ENCODE data around the gene PCDHGA10. TPM values are rescaled to one million over a fixed set of nuclear protein-coding genes. Genes with fewer than 3 reads are reported as not detected.
"Not testable (repeated sequence)": the region's sequence is repeated elsewhere in the genome, so short reads cannot be mapped to it uniquely, and the experiment has no call there.

The PCDHGA10 gene
- total RNA-seq, 1 donor from 2014 or later, result 6.2 TPM

- no peak for TF ChIP-seq CTCF (IDR thresholded peaks at IDR 0.05)
- Histone ChIP-seq H3K4me3 (peak overlapping the region; percentile 15), H3K27ac (no peak overlapping the region), H3K27me3 (no peaks in the 10 kb centered on the region), H3K36me3 (no peaks in the 10 kb centered on the region), H3K4me1 (no peaks in the 10 kb centered on the region), H3K9me3 (peaks cover 32% of the 10 kb centered on the region)
- ATAC-seq, result peak; percentile 21
- DNase-seq, result no peak
- intact Hi-C loops (cut with DNase I), result no loop called here
Observed at GRCh38 chr5:141431286-141431685, 18.5 kb downstream of the PCDHGA10 start.

GRCh38 chr5:141432308-141432707 lies 19.5 kb downstream of the PCDHGA10 start:
- H3K9me3 ChIP-seq, result peaks cover 23% of the 10 kb centered on the region
- H3K36me3 ChIP-seq; H3K4me3 ChIP-seq; ATAC-seq; DNase-seq; intact Hi-C loops (cut with DNase I); H3K27me3 ChIP-seq; H3K27ac ChIP-seq; H3K4me1 ChIP-seq: not testable (repeated sequence)

GRCh38 chr5:141432726-141433125 lies 19.9 kb downstream of the PCDHGA10 start:
- ATAC-seq; H3K4me1 ChIP-seq; H3K36me3 ChIP-seq; DNase-seq; H3K27me3 ChIP-seq; H3K4me3 ChIP-seq; intact Hi-C loops (cut with DNase I); H3K27ac ChIP-seq: not testable (repeated sequence)
- H3K9me3 ChIP-seq, result peaks cover 22% of the 10 kb centered on the region

- intact Hi-C loops (cut with DNase I), result no loop called here
- H3K4me3 ChIP-seq, result no peak overlapping the region
- H3K36me3 ChIP-seq, result no peaks in the 10 kb centered on the region
- H3K9me3 ChIP-seq, result peaks cover 18% of the 10 kb centered on the region
- DNase-seq, result no peak
- H3K4me1 ChIP-seq, result no peaks in the 10 kb centered on the region
- no peaks in the 10 kb centered on the region for H3K27me3 ChIP-seq
- no peak for ATAC-seq
- no peak overlapping the region for H3K27ac ChIP-seq
- TF ChIP-seq CTCF (IDR thresholded peaks at IDR 0.05), result no peak
Observed at GRCh38 chr5:141434006-141434405, 21.2 kb downstream of the PCDHGA10 start.

- Histone ChIP-seq H3K4me3 (no peak overlapping the region), H3K36me3 (no peaks in the 10 kb centered on the region), H3K4me1 (no peaks in the 10 kb centered on the region), H3K27me3 (no peaks in the 10 kb centered on the region), H3K27ac (no peak overlapping the region), H3K9me3 (peaks cover 12% of the 10 kb centered on the region)
- intact Hi-C loops (cut with DNase I), result no loop called here
- no peak for ATAC-seq
- DNase-seq, result no peak
- TF ChIP-seq CTCF (IDR thresholded peaks at IDR 0.05), result no peak
Observed at GRCh38 chr5:141437221-141437620, 24.4 kb downstream of the PCDHGA10 start.

- H3K4me1 ChIP-seq, result no peaks in the 10 kb centered on the region
- no peak overlapping the region for H3K27ac ChIP-seq
- no peaks in the 10 kb centered on the region for H3K27me3 ChIP-seq
- DNase-seq (no peak), ATAC-seq (no peak)
- H3K4me3 ChIP-seq, result no peak overlapping the region
- intact Hi-C loops (cut with DNase I), result no loop called here
- peaks cover 13% of the 10 kb centered on the region for H3K9me3 ChIP-seq
- no peaks in the 10 kb centered on the region for H3K36me3 ChIP-seq
- no peak for TF ChIP-seq CTCF (IDR thresholded peaks at IDR 0.05)
Observed at GRCh38 chr5:141439411-141440141, 26.8 kb downstream of the PCDHGA10 start.

GRCh38 chr5:141440341-141440740 lies 27.6 kb downstream of the PCDHGA10 start:
- no peak for DNase-seq
- peaks cover 16% of the 10 kb centered on the region for H3K9me3 ChIP-seq
- H3K27me3 ChIP-seq, result no peaks in the 10 kb centered on the region
- no peak overlapping the region for H3K4me3 ChIP-seq
- no peak overlapping the region for H3K27ac ChIP-seq
- no peak for TF ChIP-seq CTCF (IDR thresholded peaks at IDR 0.05)
- no peaks in the 10 kb centered on the region for H3K36me3 ChIP-seq
- ATAC-seq, result no peak
- H3K4me1 ChIP-seq, result no peaks in the 10 kb centered on the region
- intact Hi-C loops (cut with DNase I), result no loop called here

All from upper lobe of right lung (tissue), 1 donor.